Measurements from ENCODE around the gene PITPNB.

PITPNB gene

DNA sequence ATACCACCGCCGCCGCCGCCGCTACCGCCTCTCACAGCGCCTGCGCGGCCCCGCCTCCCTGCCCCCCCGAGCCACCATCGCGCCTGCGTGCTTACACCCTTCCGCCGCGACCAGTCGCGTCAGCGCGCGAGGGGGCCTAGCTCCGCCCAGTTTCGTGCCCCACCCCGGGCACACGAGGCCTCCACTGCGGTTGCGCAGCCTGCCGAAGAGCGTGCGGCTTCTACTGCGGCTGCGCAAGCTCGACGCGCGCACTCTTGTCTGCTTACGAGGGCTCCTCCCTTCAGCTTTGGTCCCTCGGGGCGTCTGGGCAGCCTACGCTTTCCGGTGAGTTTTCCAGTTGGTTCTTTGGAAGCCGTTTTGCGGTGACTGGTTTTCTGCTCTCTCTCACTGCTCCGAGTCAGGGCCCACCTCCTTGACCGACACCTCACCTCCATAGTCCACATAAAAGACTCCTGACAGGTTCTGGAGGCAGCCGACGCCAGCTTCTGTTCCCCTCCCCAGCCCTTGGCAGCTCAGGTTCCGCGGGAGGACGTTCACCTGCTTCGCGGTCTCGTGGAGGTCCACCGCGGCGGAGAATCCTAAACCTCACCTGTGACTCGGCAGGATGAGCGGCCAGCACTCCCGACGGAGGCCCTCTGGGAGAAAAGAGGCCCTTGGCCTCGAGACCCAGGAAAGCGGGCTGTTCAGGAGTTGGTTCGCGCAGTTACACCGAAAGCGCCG lies at the start of gene PITPNB:
TSS of gene PITPNB (minus strand) at position 35 of the 720 bp plus-strand sequence. CDS start 65 bp downstream, outside the sequence.
- peak; percentile 94 for DNase-seq (ENCODE audit: low spot score)

DNA sequence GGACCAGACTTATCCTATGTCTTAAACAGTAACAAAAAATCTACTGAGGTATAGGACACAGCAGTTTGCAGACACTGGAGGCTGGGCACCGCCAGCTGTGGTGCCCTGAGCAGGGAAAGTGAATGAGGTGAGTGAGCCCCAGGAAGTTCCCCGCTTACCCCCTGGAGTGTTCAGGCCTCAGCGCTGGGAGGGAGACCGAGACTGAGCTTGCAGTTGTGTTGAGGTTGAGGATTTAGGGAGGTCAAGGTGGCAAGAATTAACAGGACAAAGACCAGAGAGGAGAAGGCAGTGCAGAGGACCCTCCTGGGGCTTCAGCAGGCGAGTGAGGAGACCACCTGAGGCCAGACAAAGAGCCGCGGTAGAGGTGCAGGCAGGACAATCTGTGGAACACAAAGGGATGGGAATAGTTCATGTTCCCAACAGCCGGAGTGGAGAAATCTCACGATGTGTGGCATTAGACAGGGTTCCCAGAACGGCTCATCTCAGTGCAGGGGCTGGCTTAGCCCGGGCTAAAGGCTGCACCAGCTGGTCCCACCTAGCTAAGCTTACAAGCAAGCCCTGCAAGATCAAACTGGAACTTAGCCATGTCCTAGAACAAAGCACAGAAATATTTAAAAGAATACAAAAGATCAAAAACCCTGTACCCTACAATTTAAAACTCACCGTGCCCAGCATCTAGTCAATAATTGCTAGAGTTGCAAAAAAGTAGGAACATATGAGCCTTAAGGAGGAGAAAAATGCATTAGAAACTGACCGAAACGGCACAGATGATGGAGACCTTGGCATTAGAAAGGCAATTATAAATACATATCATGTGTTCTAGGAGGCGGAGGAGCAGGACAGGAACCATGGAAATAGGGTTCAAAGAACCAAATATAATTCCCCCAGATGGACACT lies 47.4 kb upstream of the PITPNB start:
- no peak for DNase-seq (ENCODE audit: low spot score)

DNA sequence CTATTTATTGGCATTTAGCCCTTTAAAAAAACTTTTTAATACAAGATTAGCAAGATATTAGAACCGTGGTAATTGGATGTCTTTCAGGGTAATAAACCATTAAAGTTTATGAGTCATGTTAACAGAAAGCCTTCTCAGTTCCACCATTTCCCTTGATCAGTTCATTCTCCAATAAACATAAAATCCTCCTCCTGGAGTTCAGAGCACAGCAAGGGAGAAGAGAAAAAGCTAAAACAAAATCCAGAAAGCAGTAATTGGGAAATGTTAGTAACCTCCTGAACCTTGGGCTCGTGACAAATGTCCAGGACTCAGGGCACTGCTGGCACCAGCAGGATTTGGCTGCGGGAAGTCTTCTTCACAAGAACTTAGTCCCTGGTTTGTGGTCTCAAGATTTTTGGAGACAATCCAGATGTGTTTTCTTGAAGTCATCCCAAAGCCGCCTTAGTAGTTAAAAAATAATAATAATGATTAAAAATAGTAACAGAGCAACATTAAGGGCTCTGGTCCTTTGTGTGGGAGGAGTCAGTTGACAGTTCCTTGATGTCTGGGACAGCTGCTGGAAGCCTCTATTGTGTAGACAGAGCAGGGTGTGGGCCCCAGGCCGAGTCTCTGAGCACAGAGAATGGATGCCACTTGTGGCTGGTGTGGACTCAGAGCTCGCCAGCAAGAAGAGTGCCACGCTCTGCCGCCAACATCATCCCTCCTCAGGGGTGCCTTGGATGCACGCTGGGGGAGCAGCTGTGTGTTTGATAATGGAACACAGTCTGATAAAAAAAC lies 43.4 kb upstream of the PITPNB start:
- no peak for DNase-seq (ENCODE audit: low spot score)

DNA sequence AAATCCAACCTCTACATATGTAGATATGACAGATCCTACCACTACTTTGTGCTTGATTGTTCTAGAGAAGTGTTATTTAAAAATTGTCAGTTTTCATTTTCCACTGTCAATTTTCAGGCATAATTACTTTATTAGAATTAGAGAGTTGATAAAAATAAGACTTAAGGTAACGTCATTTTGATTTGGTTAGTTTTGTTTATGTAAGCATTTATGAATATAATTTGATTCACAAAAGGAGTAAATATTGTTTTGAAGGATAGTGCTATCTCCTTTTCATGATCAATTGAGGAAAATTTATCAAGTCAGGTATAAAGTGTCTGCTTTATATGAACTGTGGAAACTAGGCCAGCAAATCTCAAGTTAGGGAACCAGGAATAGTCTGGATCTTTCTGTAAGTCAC lies 42.6 kb upstream of the PITPNB start:
- DNase-seq (ENCODE audit: low spot score) = no peak

DNA sequence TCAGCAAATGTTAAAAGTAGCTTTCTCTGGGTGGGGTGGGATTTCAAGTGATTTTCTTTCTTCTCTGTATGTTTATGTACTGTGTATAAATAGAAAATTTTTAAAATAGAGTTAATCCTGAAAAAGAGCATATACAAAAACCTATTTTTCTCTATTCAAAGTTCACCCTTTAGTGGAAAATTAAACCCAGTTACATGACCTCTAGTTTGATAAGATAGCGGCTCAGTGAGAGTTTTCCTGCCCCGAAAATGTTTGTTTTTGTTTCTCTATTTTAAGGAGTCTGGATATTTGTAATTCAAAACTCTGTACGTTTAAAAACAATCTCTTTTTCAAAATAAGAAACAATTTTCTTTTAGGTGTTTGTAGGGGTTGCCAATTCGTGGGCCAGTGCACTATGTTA lies 42.1 kb upstream of the PITPNB start:
- no peak for DNase-seq (ENCODE audit: low spot score)

DNA sequence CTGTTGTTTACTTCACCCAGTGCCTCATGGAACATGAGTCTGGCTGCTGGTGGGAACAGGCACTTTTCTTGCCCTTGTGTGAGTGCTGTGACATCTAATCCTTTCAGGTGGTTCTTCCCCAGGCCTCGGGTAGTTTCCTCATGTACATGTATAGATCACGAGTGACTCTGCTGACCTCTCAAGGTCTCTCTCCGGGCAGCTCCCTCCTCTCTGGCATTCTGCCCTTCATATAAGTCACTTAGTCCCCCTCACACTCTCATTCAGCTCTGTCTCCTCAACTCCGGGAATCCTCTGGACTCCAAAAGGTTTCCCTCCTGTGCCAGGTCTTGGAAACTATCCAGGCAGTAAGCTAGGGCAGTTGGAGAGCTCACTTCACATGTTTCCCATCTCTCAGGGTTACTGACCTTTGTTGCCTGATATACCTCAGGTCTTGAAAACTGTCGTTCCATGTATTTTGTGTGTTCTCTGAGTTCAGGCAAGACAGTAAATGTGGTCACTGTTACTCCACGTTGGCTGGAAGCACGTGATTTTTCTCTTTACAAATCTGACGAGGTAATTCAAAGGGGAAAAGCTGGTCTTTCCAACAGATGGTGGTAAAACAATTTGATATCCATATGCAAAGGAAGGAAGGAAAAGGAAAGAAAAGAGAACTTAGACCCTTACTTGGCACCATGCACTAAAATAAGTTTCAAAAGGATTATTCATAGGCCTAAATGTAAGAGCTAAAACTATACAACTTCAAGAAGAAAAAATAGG lies 40.5 kb upstream of the PITPNB start:
- DNase-seq (ENCODE audit: low spot score) = no peak

DNA sequence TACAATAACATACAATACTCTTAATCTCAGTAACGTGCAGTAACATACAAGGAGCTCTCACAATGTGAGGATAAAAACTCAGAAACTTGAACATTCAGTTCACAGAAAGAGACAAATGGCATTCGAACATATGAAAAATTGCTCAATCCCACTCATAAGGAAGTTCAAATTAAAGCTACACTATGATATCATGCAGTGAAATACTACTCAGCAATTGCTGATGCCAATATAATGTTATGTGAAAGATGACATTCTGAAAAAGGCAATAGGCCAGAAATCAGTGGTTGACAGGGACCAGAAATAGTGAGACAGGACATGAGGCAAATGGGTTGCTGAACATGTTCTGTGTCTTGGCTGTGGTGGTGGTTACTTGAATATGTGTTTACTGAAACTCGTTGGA lies 33.7 kb upstream of the PITPNB start:
- DNase-seq (ENCODE audit: low spot score) = no peak

DNA sequence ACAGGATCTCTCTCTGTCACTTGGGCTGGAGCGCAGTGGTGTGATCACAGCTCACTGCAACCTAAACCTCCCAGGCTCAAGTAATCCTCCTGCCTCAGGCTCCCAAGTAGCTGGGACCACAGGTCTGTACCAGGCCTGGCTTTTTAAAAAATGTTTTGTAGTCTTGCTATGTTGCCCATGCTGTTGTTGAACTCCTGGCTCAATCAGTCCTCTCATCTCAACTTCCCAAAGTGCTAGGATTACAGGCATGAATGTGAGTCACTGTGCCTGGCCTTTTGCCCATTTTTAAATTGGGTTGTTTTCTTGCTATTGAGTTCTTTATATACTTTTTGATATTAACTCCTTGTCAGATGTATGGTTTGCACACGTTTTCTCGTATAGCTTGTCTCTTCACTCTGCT lies 33.0 kb upstream of the PITPNB start:
- DNase-seq (ENCODE audit: low spot score) = no peak

DNA sequence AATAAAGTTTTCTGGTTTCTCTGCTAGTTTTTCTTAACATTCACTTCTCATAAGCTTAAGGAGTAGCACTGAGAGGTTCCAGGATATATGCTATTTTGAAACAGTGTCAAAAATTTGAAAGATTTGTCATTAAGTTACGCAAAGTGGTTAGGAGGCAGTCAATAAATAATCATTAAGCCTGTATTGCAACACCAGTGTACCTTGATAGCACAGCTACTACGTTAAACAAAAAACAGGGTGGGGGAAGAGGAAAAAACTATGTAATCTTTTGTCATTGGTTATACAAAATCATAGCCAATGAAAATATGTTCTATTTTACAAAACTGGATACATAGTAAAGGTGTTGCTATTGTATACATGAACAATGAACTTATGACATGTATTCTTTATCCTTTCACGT lies 30.4 kb upstream of the PITPNB start:
- no peak for DNase-seq (ENCODE audit: low spot score)

DNA sequence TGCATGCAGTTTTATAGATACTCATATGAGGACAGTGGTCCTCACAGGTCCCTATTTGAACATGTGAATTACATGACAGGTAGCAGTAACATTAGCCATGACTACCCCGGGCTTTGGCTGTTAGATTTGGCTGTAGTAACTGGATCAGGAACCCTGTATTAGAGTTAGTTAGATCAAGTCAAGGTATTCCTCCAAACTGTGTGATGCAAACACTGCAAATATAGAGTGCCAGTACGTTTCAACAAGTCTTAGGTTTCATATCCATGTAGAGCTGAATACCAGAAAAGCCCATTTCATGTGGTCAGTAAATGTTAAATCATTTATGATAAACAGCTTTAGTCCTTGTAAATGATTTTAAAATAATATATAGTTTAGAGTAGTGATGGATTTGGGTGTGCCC lies 29.5 kb upstream of the PITPNB start:
- DNase-seq (ENCODE audit: low spot score) = no peak

DNA sequence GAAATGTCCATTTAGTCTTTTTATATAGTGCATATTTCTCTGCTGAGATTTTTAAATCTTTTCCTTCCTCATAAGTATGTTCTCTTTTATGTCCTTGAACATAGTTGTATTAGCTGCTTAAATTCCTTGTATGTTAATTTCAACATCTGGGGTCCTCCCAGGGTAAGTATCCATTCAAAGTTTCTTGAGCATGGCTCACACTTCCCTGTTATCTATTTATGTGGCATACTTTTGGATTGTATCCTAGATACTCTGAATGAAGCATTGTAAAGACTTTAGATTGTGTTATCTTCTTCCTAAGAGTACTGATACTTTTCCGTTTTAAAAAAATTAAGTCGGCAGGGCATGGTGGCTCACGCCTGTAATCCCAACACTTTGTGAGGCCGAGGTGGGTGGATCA lies 28.4 kb upstream of the PITPNB start:
- DNase-seq (ENCODE audit: low spot score) = no peak

DNA sequence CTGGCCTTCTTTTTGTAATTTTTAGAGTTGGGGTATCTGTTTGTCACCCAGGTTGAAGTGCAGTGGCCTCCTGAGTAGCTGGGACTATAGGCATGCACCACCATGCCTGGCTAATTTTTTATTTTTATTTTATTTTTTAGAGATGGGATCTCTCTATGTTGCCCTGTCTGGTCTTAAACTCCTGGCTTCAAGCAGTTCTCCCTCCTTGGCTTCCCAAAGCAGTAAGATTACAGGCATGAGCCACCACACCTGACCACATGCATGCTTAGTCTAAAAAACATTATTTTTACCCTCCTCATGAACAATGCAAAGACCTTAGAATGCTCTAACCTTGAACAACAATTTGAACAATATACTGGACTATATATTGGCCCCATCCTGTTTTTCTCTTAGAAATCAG lies 22.1 kb upstream of the PITPNB start:
- DNase-seq (ENCODE audit: low spot score) = no peak

DNA sequence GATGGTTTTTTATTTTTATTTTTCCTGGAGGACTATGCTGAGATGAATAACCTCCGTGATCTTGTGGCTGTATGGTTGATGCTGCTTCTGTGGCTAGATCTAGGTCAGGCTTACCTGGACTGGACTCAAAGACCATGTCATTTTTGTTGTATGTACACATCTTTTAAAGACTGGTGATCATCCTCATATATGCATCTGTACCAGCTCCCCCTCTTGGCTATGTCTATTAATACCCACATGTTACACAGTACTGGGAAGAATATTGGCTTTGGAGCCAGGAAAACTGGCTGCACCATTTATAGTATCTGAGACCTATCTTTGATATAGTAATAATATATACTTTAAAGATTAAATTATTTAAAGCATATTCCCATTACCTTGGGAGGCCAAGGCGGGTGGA lies 18.4 kb upstream of the PITPNB start:
- peak; percentile 3 for DNase-seq (ENCODE audit: low spot score)

DNA sequence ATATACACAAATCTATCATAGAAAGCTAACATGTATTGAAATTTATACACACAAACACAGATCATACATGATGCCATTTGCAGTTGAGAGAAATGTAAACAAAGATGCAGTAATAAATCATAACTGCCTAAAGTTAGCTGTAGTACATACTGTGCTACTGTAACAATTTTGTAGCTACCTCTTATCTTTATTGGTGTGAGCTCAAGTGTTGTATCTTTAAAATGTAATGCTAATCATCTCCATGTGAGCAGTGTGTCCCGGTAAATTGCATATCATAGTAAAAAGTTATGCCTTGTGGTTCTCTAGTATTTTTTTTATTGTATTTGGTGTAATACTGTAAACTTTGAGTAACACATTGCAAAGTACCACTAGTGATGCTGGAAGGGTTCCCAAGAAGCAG lies 16.8 kb upstream of the PITPNB start:
- DNase-seq (ENCODE audit: low spot score) = no peak

DNA sequence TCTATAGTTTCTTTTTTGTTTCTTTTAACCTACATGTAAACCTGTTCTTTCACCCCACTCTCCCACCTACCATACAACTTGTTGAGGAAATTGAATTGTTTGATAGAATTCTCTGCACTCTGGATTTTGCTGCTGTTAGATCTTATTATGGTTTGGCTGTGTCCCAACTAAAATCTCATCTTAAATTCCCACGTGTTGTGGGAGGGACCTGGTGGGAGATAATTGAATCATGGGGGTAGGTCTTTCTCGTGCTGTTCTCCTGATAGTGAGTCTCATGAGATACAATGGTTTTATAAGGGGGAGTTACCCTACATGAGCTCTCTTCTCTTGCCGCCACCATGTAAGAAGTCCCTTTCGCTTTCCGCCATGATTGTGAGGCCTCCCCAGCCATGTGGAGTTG lies 15.0 kb upstream of the PITPNB start:
- DNase-seq (ENCODE audit: low spot score) = no peak

DNA sequence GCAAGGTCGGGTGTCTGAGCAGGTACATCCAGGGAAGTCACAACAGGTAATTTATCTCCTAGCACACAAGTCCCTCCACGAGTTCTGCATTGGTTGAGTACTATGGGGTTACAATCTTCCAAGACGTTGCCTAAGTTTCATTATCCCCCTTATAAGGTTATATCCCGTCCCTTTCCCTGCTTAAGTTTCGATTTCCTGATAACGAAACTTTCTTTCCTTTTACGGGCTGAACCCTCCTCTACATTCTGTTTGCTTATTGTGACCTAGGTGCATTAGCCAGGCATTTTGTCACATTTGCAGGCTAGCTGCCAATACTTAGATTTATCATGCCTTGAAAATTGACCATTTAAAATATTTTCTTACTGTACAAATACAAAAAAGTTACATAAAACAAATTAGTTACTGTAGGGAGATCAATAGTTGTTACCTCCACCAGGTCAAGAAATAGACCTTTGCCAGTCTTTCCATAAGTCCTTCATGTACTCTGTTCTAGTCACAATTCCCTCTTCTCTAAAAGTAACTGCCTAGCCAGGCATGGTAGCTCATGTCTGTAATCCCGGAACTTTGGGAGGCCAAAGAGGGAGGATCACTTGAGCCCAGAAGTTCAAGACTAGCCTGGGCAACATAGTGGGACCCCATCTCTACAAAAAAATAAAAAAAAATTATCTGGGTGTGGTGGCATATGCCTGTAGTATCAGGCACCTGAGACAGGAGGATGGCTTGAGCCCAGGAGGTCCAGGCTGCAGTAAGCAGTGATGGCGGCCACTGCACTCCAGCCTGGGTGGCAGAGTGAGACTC lies 14.3 kb upstream of the PITPNB start:
- DNase-seq (ENCODE audit: low spot score) = no peak

DNA sequence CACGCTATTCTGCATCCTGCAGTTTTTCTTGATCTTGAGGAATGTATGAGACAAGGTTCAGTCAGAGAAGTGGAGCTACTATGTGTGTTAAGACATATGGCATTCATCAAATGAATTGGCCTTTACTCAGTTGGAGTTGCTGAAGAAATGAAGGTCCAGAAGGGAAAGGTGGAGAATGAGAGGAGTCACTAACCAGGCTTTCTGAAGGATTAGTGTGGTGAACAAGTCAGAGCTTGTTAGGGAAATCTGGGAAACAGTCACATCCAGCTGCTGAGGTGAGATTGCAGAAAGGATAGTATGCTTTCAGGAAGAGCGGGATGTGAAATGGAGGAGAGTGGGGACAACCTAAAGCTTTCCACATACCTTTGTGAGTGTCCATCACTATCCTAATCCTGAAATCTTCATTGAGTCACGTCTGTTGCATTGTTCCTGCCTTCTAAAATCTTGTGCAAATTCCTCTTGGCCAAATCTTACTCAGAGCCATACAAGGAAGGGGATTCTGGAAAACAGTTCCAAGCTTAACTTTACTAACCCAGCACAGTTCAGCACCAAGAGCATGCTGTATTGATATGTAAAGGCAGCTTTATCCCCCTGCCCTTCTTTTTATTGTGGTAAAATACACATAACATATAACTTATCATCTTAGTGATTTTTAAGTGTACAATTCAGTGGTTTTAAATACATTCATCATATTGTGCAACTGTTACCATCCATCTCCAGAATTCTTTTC lies 11.4 kb upstream of the PITPNB start:
- DNase-seq (ENCODE audit: low spot score) = no peak

DNA sequence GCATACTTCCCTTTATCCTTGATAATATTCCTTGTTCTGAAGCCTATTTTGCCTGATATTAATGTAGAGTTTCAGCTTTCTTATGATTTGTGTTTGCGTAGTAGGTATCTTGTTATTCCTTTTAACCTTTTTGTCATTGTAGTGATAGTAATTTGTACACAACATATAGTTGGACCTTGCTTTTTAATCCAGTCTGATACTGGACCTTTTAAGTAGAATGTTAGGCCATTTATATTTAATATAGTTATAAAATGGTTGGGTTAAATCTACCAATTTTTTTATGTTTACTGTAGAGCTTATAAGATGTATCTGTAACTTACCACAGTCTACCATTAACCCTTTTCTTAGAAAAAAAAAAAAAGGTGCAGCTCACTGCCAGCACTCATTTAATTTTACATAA lies 8.6 kb upstream of the PITPNB start:
- DNase-seq (ENCODE audit: low spot score) = no peak

DNA sequence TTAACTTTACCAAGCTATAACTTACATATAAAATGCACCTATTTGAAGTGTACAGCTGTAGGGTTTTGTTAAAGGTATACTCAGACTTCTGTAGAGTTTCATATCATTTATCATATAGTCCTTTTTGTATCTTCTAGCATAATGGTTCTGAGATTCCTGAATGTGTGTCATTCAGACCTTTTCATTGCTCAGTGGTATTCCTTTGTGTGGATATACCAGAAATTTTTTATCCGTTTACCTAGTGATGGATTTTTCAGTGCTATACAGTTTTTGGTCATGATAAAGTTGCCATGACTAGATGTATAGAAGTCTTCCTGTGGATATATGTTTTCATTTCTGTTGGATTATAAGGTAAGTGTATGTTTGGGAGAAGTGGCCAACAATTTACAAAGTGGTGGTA lies 6.3 kb upstream of the PITPNB start:
- no peak for DNase-seq (ENCODE audit: low spot score)

Data from SW480 (cell line).